ENCODE measurements around the gene UMPS. TPM values are rescaled to one million over a fixed set of nuclear protein-coding genes. Genes with fewer than 3 reads are reported as not detected.

The UMPS gene
- total RNA-seq (2014; rRNA removed; shearing (Covaris generic); ENCODE audit: low replicate concordance) = 50.0 and 56.7 TPM in 2 replicates

DNA sequence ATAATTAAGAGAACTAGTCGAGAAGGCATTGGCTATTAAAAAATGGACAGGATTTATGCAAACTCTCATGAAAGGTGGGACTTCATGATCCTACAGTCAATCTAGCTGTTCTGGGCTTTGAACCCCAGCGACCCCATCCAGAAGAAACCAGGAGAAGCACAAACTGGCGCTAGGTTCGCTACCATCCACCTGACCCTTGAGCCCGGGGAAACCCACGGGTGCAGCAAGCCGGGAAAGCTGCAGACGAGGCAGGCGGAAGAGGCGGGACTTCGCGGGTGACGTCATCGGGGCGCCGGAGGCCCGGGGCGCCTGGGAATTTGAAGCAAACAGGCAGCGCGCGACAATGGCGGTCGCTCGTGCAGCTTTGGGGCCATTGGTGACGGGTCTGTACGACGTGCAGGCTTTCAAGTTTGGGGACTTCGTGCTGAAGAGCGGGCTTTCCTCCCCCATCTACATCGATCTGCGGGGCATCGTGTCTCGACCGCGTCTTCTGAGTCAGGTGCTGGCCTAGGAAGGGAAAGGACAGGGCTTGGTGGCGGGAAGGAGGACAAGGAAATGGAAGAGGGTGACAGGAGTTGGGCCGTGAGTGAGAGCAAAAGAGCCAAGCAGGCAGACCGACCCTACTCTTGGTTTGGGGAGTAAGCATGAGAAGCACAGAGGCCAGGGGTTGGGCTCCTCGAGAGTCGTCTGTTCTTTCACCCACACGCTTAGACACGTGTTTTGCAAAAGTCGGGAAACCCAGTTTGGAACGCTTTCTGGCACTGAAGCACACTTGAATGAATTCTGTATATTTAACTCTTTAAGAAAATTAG is at the start of gene UMPS:
Gene UMPS (plus strand): TSS at position 324 of the 812 bp plus-strand sequence. CDS start 20 bp downstream, at position 344.
- DNase-seq = peak; percentile 93
- no peaks in the 10 kb centered on the region for H3K9me3 ChIP-seq
- peaks cover 22% of the 10 kb centered on the region for H3K36me3 ChIP-seq
- H3K4me3 ChIP-seq = peak within 1 kb of the TSS; percentile 78
- H3K27me3 ChIP-seq = peaks cover 8% of the 10 kb centered on the region

DNA sequence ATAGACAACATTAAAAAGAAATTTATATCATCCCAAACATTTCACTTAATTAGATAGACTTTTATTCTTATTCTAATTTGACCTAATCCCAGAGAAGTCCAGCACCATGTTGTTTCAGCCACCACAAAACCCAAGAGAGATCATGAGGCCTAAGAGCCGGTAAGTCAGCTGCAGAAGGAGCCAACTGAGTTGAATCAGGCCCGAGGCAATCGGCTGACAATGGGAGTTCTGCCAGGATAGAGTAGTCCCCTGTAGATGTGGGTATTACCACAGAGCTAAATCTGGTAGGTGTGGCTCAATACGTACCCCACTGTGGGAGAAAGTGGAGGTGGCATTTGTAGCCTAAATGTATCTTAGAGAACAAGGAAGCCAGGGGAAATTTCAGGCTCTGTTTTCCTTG is 49.7 kb upstream of the UMPS start:
- H3K4me3 ChIP-seq = no peak overlapping the region
- no peaks in the 10 kb centered on the region for H3K27me3 ChIP-seq

DNA sequence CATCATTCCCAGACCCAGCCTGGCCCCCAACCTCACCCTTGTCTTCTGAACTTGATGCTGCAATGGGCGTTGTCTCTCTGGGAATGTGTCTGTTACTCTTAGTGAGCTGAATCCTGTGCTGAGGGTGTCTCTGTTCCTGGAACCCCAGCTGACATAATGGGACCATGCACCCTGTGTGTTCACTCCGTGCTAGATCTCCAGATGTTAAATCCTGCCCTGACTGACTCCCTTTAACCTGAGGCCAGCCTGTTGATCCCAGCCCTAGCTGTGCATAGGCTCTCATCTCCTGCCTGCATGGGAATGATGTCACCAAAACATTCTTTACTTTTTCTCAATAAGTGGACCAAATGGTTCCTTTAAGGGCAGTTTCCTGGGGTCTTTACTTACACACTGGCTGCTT is 48.0 kb upstream of the UMPS start:
- Histone ChIP-seq H3K4me3 (no peak overlapping the region), H3K36me3 (no peaks in the 10 kb centered on the region), H3K9me3 (no peaks in the 10 kb centered on the region), H3K27me3 (no peaks in the 10 kb centered on the region)
- DNase-seq = no peak

More for the DNA sequence above, 49.7 kb upstream of the UMPS start:
- no peak for DNase-seq
- no peaks in the 10 kb centered on the region for H3K9me3 ChIP-seq
- no peaks in the 10 kb centered on the region for H3K36me3 ChIP-seq

DNA sequence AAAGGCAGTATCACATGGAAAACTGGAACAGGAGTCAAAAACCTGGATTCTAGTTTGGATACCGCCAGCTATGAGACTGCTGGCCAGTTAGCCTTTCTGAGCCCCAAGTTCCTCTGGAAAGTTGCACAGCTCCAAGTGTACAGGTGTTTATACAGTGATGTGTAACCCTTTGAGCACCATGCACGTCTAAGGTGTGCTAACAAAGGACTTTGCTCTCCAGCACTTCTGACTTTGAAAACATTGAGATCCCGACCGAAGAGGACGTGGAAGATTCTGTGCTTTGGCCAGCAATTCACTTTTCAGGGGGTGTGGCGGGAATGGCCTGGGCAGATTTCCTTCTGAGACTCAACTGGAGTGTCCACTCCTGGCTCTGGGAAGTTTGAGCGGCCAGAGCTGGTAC is 45.8 kb upstream of the UMPS start:
- H3K36me3 ChIP-seq = no peaks in the 10 kb centered on the region
- no peaks in the 10 kb centered on the region for H3K9me3 ChIP-seq
- H3K4me3 ChIP-seq = no peak overlapping the region
- no peaks in the 10 kb centered on the region for H3K27me3 ChIP-seq
- no peak for DNase-seq

DNA sequence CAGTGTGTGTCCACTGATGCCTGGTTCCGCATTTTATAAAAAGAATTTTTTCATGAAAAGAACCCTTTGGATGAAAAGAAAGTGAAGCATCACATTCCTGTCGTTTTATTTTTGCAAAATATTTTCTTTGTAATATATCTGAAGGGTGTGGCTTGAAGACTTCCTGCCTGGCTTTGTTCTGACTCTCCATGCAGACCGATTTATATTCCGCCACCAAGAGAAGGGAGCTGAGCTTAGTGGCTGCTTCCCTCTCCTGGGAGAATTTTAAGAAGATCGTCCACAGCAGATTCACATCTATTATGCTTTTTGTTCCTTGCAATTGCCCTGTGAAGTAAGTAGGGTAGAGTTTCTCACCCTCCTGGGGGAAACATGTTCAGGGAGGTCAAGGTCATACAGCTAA is 45.2 kb upstream of the UMPS start:
- DNase-seq = no peak
- Histone ChIP-seq H3K4me3 (no peak overlapping the region), H3K9me3 (no peaks in the 10 kb centered on the region)

GRCh38 chr3:124685481-124685880 is 44.8 kb upstream of the UMPS start:
- Histone ChIP-seq H3K9me3 (no peaks in the 10 kb centered on the region), H3K4me3 (no peak overlapping the region), H3K36me3 (no peaks in the 10 kb centered on the region), H3K27me3 (no peaks in the 10 kb centered on the region)
- DNase-seq = no peak

More for the DNA sequence above, 45.2 kb upstream of the UMPS start:
- Histone ChIP-seq H3K36me3 (no peaks in the 10 kb centered on the region), H3K27me3 (no peaks in the 10 kb centered on the region)

GRCh38 chr3:124686028-124686670 is 44.1 kb upstream of the UMPS start:
- DNase-seq = no peak
- Histone ChIP-seq H3K4me3 (no peak overlapping the region), H3K9me3 (no peaks in the 10 kb centered on the region)

DNA sequence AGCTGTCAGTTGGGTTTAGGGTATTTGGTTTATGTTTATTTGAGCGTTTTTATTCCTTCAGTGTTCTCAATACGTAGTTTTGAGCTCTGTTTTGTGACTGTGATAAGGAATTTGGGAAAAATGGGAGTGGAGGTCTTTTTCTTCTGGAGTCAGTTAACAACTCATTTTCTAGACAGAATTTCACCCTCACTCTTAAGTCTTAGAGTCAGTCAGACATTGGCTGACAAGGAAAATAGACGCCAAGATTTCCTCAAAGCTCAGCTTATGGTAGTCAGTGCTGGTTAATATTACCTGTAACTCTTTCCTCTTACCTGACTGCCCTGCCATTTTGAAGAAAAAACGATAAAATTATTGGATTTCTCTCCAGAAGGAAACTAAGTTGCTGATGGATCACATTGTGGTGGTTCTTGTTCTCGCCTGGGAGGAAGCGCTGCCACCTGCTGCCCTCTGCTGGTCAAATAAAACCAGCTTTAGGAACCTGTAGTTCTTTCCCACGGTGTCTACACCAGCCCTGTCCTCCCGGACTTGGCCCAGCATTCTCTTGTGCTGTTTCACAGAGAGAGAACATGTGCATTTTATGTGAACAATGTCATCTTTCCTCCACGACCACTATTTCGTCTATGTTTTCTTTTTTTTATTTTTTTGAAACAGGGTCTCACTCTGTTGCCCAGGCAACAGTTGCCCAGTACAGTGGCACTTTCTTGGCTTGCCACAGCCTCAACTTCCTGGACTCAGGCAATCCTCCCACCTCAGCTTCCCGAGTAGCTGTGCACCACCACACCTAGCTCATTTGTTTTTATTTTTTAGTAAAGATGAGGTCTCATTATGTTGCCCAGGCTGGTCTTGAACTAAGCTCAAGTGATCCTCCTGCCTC is 41.4 kb upstream of the UMPS start:
- Histone ChIP-seq H3K4me3 (no peak overlapping the region), H3K36me3 (no peaks in the 10 kb centered on the region), H3K9me3 (no peaks in the 10 kb centered on the region), H3K27me3 (peaks cover under 1% of the 10 kb centered on the region)
- DNase-seq = peak; percentile 64

More at GRCh38 chr3:124686028-124686670, 44.1 kb upstream of the UMPS start:
- no peaks in the 10 kb centered on the region for H3K36me3 ChIP-seq
- H3K27me3 ChIP-seq = no peaks in the 10 kb centered on the region

GRCh38 chr3:124691599-124691998 is 38.7 kb upstream of the UMPS start:
- no peak for DNase-seq

GRCh38 chr3:124694486-124694885 is 35.8 kb upstream of the UMPS start:
- no peak for DNase-seq
- H3K9me3 ChIP-seq = no peaks in the 10 kb centered on the region
- no peak overlapping the region for H3K4me3 ChIP-seq
- peaks cover 2% of the 10 kb centered on the region for H3K27me3 ChIP-seq
- no peaks in the 10 kb centered on the region for H3K36me3 ChIP-seq

More at GRCh38 chr3:124691599-124691998, 38.7 kb upstream of the UMPS start:
- Histone ChIP-seq H3K36me3 (no peaks in the 10 kb centered on the region), H3K9me3 (no peaks in the 10 kb centered on the region), H3K27me3 (peaks cover 2% of the 10 kb centered on the region), H3K4me3 (no peak overlapping the region)

DNA sequence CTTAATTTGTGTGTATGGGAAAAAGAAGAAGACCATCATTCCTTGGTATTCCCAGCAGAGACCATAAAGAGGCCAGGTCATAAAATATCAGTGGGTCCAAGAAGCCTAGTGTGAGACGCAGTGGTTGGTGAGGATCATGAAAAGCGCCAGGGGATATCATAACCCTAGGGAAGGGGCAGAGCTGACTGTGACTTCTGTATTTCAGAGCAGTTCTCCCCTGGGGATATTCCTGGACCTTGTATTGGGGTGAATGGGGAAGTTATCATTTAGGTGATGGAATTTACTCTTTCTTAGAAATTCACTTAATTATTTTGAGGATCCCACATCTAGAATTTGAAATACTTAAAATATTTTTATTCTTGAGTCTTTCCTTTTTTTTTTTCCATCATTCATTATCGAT is 34.9 kb upstream of the UMPS start:
- DNase-seq = no peak
- no peaks in the 10 kb centered on the region for H3K9me3 ChIP-seq
- no peaks in the 10 kb centered on the region for H3K36me3 ChIP-seq
- H3K4me3 ChIP-seq = no peak overlapping the region
- H3K27me3 ChIP-seq = peaks cover 2% of the 10 kb centered on the region

DNA sequence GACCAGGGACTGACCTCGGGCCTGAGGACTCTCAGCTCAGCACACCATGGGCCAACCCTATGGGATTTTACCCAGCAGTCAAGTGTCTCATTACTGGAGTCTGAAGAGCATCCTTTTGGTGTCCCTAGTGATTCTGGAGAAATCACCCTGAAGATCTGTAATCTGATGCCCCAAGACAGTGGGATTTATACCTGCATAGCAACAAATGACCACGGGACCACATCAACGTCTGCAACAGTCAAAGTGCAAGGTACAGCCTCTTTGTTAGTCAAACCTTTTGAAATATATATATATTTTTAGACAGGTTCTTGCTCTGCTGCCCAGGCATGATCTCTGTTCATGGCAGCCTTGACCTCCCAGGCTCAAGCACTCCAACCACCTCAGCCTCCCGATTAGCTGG is 34.2 kb upstream of the UMPS start:
- H3K36me3 ChIP-seq = no peaks in the 10 kb centered on the region
- DNase-seq = no peak
- H3K9me3 ChIP-seq = no peaks in the 10 kb centered on the region
- H3K27me3 ChIP-seq = peaks cover 2% of the 10 kb centered on the region
- no peak overlapping the region for H3K4me3 ChIP-seq

GRCh38 chr3:124697302-124697701 is 33.0 kb upstream of the UMPS start:
- DNase-seq = no peak
- Histone ChIP-seq H3K27me3 (peaks cover 2% of the 10 kb centered on the region), H3K9me3 (no peaks in the 10 kb centered on the region), H3K36me3 (no peaks in the 10 kb centered on the region), H3K4me3 (no peak overlapping the region)

DNA sequence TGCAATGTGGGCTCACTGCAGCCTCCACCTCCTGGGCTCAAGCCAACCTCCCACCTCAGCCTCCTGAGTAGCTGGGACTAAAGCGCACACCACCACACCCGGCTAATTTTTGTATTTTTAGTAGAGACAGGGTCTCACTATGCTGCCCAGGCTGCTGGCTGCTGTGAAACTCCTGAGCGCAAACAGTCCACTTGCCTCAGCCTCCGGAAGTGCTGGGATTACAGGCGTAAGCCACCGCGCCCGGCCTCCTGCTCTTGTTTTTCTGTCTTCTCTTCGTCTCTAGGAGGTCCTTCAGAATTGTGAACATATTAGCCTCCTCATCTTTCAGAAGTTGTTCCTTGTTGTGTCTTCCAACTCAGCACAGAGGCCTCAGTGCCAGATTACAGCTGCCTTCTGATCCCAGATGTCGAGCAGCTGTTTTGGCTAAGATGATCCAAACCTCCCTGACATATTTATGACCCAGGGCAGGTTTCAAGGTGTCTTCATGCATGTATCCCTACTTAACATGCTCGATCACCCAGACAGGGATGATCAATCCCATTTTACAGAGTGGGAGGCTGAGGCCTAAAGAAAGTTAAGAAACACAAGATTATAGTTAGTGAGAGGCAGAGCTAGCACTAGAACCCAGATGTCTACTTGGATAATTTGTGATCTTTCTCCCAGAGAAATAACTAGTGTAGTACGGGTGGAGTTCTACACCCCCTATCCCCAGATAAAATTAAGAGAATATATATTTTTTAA is 32.1 kb upstream of the UMPS start:
- no peaks in the 10 kb centered on the region for H3K9me3 ChIP-seq
- H3K4me3 ChIP-seq = no peak overlapping the region
- DNase-seq = no peak
- peaks cover 2% of the 10 kb centered on the region for H3K27me3 ChIP-seq
- no peaks in the 10 kb centered on the region for H3K36me3 ChIP-seq

DNA sequence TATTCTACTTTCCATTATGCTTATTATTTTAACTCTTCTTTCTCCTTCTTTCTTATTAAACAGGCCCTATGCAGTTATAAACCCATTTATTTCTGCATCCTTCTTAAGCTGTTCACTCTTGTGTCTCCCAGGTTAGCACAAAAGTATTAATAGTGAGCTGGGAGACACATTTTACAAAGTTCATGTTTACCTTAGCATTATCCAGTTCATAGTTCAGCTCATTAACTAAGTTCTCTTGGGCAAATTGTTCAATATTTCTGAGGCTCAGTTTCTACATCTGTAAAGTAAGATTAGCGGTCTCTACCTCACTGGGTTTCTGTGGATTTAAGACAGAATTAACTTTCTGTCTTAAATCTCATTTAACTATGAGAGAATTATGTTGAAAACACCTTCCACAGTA is 31.2 kb upstream of the UMPS start:
- DNase-seq = no peak
- Histone ChIP-seq H3K4me3 (no peak overlapping the region), H3K27me3 (no peaks in the 10 kb centered on the region; the same call in 1 of the 2 replicates), H3K9me3 (no peaks in the 10 kb centered on the region), H3K36me3 (no peaks in the 10 kb centered on the region)

- DNase-seq = no peak
- Histone ChIP-seq H3K36me3 (no peaks in the 10 kb centered on the region), H3K9me3 (no peaks in the 10 kb centered on the region), H3K27me3 (no peaks in the 10 kb centered on the region; the same call in 1 of the 2 replicates), H3K4me3 (no peak overlapping the region)
Measured at GRCh38 chr3:124699686-124700396, 30.4 kb upstream of the UMPS start.
